Kidney (tissue), 14 donors: ENCODE measurements around the gene NAA11. TPM values are rescaled to one million over a fixed set of nuclear protein-coding genes. Genes with fewer than 3 reads are reported as not detected.

Source experiments
- DNase-seq, 5 donors: peaks; one replicate each; pipeline ENCODE4 v3.0.0-alpha.2; 2013 to 2020
- FAIRE-seq: peaks from 2 replicates; lab custom pipeline; 2012; peaks lifted over from hg19 to GRCh38; lab: Jason Lieb, UNC
- H3K27ac ChIP-seq, 2 donors: one replicate each; pipeline ENCODE4 v1.7.0; 2013; ENCODE audit warnings: low read depth in 2 of 2, low read length in 2 of 2, inconsistent platforms in 1 of 2
- H3K27me3 ChIP-seq: one replicate; pipeline ENCODE4 v1.7.1; 2013; ENCODE audit warnings: low read length, inconsistent platforms; ENCODE audit not compliant: control insufficient read depth, insufficient read depth
- H3K36me3 ChIP-seq, 3 donors: one replicate each; pipeline versions ENCODE4 v1.7.0 to v1.7.1; 2013; ENCODE audit warnings: low read length in 3 of 3, control low read depth in 1 of 3, inconsistent platforms in 1 of 3; ENCODE audit not compliant: insufficient read depth in 3 of 3, control insufficient read depth in 2 of 3
- H3K4me1 ChIP-seq, 3 donors: one replicate each; pipeline versions ENCODE4 v1.7.0 to v1.7.1; 2013; ENCODE audit warnings: low read length in 3 of 3, inconsistent platforms in 1 of 3, low read depth in 1 of 3; ENCODE audit not compliant: control insufficient read depth in 2 of 3, insufficient read depth in 2 of 3
- H3K4me3 ChIP-seq, 3 donors: one replicate each; pipeline versions ENCODE4 v1.7.0 to v1.8.1; 2013; ENCODE audit warnings: low read length in 3 of 3, control low read depth in 1 of 3, inconsistent platforms in 1 of 3
- H3K9ac ChIP-seq, 3 donors: one replicate each; pipeline versions ENCODE4 v1.7.0 to v1.7.1; 2013; ENCODE audit warnings: low read length in 3 of 3, control low read depth in 1 of 3, inconsistent platforms in 1 of 3
- H3K9me3 ChIP-seq, 3 donors: one replicate each; pipeline versions ENCODE4 v1.7.0 to v1.7.1; 2013; ENCODE audit warnings: low read length in 3 of 3, control low read depth in 1 of 3, inconsistent platforms in 1 of 3; ENCODE audit not compliant: control insufficient read depth in 2 of 3, insufficient read depth in 1 of 3
- intact Hi-C: fragments of 100-400 bp; cut with DNase I; formaldehyde crosslinking; loops from one replicate; pipeline ENCODE4 v1.11.1; 2022
- polyA plus RNA-seq: library from polyadenylated mRNA; stranded (reverse); fragments of 350-450 nt; fragmentation: Illumina TruSeq; extraction: RNeasy Lipid Tissue Mini Kit (QIAGEN cat#74804); gene quantifications from one replicate; pipeline ENCODE4 v1.2.3, GENCODE V29; 2014; ENCODE audit warnings: low read depth, low replicate concordance; ENCODE audit not compliant: insufficient read depth
- total RNA-seq: library from RNA; stranded (reverse); fragmentation: NEBNext Ultra II Directional; extraction: Animal tissue kit (Norgen Biotek cat#: 25700); gene quantifications from one replicate; pipeline ENCODE4 v1.2.1, GENCODE V29; 2021
- TF ChIP-seq, protein P1 (sequence below): IDR thresholded peaks from 3 replicates; pipeline ENCODE4 v1.5.1; 2012; ENCODE audit warnings: mild to moderate bottlenecking, moderate library complexity, borderline replicate concordance; ENCODE audit not compliant: insufficient read depth; ENCODE audit errors: extremely low read depth
- donor health status: control.
- donor health status: control.
- donor health status: control.
- donor health status: control.
- donor health status: control.
- donor health status: DM: yes; HTN: yes; CAD: no.
- donor health status: Normal renal cell carcinoma (clear cell type).

The NAA11 gene
- total and polyA plus RNA-seq, 2 donors from 2014 or later: not detected

DNA sequence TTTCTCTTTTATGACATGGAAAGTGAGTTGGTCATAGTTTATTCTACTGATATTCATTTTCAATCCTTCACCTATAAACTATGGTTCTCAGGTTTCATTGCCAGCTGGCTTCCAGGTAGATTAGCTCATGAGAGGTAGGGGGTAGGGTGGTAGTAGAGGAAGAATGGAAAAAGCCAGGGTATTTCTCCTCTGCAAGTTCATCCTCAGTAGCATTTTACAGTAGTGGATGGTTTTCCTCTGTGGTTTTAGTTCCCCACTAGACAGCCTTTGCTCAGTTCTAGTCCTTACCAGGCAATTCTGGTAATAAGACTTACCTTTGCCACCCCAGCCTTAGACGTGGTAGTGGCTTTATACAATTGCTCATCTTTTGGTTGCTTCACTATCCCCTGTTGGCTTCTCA is 8.9 kb upstream of the NAA11 start:
- no peaks in the 10 kb centered on the region for H3K36me3 ChIP-seq
- DNase-seq (no peak), FAIRE-seq (no peak)
- TF ChIP-seq, protein P1, sequence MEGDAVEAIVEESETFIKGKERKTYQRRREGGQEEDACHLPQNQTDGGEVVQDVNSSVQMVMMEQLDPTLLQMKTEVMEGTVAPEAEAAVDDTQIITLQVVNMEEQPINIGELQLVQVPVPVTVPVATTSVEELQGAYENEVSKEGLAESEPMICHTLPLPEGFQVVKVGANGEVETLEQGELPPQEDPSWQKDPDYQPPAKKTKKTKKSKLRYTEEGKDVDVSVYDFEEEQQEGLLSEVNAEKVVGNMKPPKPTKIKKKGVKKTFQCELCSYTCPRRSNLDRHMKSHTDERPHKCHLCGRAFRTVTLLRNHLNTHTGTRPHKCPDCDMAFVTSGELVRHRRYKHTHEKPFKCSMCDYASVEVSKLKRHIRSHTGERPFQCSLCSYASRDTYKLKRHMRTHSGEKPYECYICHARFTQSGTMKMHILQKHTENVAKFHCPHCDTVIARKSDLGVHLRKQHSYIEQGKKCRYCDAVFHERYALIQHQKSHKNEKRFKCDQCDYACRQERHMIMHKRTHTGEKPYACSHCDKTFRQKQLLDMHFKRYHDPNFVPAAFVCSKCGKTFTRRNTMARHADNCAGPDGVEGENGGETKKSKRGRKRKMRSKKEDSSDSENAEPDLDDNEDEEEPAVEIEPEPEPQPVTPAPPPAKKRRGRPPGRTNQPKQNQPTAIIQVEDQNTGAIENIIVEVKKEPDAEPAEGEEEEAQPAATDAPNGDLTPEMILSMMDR: no peak
- H3K4me3 ChIP-seq: no peak overlapping the region
- intact Hi-C loops: no loop called here
- H3K4me1 ChIP-seq: no peaks in the 10 kb centered on the region
- no peaks in the 10 kb centered on the region for H3K27me3 ChIP-seq
- H3K9ac ChIP-seq: no peak overlapping the region
- H3K27ac ChIP-seq: no peak overlapping the region
- H3K9me3 ChIP-seq: no peaks in the 10 kb centered on the region

DNA sequence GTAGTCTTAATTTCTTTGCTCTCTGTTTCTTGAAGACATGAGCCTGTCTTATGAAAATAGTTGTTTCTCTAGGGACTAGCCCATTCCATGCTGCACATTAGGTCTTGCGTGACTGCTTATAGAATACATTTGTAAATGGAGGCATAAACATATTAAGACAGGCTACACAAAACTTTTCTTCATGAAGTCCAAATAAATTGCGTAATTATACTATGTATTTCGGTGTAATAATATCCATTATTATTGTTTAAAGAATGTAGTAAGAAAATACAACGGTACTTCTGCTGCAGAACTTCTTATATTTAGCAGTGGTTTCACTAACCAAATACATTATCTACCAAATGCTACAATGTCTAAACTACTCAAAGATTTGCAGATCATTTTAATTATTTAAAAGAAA is 8.5 kb upstream of the NAA11 start:
- Histone ChIP-seq H3K27me3 (no peaks in the 10 kb centered on the region), H3K9me3 (no peaks in the 10 kb centered on the region), H3K36me3 (no peaks in the 10 kb centered on the region), H3K4me1 (no peaks in the 10 kb centered on the region), H3K9ac (no peak overlapping the region), H3K4me3 (no peak overlapping the region), H3K27ac (no peak overlapping the region)
- no peak for DNase-seq
- TF ChIP-seq, protein P1: no peak
- no peak for FAIRE-seq
- intact Hi-C loops: no loop called here

DNA sequence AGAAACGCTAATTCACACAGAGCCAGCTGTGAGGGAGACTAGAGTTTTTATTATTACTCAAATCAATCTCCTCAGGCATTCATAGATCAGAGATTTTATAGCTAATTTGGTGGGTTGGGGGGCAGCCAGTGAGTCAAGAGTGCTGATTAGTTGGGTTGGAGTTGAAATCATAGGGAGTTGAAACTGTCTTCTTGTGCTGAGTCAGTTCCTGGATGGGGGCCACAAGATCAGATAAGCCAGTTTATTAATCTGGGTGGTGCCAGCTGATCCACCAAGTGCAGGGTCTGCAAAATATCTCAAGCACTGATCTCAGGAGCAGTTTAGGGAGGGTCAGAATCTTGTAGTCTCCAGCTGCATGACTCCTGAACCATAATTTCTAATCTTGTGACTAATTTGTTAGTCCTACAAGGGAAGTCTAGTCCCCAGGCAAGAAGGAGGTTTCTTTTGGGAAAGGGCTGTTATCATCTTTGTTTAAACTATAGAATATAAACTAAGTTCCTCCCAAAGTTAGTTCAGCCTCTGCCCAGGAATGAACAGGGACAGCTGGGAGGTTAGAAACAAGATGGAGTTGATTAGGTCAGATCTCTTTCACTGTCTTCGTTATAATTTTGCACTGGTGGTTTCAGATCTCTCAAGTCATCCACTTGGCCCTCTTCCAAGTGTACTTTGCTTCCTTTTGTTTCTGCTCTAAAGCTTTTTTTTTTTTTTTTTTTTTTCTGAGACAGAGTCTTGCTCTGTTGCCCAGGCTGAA is 5.4 kb upstream of the NAA11 start:
- FAIRE-seq: no peak
- TF ChIP-seq, protein P1: no peak
- intact Hi-C loops: no loop called here
- Histone ChIP-seq H3K36me3 (no peaks in the 10 kb centered on the region), H3K9me3 (no peaks in the 10 kb centered on the region), H3K9ac (no peak overlapping the region), H3K27me3 (no peaks in the 10 kb centered on the region), H3K4me3 (no peak overlapping the region), H3K4me1 (no peaks in the 10 kb centered on the region), H3K27ac (no peak overlapping the region)
- DNase-seq: peak in 1 of 5 donors; percentile 28
